ENCODE measurements around the gene CBFA2T3.

DNA sequence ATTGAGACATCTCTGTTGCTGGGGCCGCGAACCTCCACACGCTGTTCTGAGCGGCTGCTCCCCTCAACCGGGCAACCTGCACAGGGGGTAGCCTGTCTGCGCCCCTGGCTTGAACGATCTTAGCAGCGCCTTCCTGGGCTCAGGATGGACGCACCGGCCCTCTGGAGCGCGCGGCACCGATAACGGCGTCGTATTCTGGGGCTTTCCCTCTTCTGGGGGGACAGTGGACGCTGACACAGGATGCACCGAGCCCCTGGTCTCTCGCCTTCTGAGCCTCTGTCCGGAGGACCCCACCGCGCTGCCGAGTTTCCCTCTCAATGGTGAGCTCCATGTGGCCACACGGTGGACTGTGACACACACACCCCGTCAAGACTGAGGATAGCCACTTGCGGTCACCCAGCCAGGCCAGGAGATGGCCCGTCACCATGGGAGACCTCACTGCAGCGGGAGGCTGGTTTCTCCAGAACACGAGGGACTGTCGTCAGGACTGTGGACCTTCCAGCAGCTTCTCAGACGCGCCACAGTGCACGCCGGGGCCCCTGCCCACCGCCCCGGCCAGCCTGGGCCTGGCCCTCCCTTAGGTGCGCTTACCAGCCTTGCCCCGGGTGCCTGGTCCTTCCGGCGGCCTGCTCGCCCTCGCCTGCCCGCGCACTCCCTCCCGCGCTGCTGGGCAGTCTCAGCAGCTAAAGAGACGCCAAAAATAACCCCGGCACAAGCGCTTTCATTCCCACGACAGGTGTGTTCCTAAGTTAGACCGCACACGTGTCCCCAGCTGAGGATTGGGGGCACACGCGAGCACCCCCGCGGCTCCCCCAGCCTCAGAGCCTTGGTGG is 80.6 kb downstream of the CBFA2T3 start:
- TF ChIP-seq POLR2A (IDR thresholded peaks at IDR 0.05): no peak
- TF ChIP-seq, protein P1, sequence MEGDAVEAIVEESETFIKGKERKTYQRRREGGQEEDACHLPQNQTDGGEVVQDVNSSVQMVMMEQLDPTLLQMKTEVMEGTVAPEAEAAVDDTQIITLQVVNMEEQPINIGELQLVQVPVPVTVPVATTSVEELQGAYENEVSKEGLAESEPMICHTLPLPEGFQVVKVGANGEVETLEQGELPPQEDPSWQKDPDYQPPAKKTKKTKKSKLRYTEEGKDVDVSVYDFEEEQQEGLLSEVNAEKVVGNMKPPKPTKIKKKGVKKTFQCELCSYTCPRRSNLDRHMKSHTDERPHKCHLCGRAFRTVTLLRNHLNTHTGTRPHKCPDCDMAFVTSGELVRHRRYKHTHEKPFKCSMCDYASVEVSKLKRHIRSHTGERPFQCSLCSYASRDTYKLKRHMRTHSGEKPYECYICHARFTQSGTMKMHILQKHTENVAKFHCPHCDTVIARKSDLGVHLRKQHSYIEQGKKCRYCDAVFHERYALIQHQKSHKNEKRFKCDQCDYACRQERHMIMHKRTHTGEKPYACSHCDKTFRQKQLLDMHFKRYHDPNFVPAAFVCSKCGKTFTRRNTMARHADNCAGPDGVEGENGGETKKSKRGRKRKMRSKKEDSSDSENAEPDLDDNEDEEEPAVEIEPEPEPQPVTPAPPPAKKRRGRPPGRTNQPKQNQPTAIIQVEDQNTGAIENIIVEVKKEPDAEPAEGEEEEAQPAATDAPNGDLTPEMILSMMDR (IDR thresholded peaks at IDR 0.05): no peak
